HCT116 (cell line): Measurements from ENCODE around the gene TMBIM6.
"Not testable (repeated sequence)": the region's sequence is repeated elsewhere in the genome, so short reads cannot be mapped to it uniquely, and the experiment has no call there.

Source experiments
- POLR2A ChIP-seq: IDR thresholded peaks from 2 replicates; pipeline ENCODE4 v1.7.0; 2011; ENCODE audit warnings: borderline replicate concordance; ENCODE audit not compliant: insufficient read depth, insufficient read length; ENCODE audit errors: extremely low read depth
- TF ChIP-seq, protein P1 (sequence below): IDR thresholded peaks from 2 replicates; pipeline ENCODE4 v1.6.1; 2012

DNA sequence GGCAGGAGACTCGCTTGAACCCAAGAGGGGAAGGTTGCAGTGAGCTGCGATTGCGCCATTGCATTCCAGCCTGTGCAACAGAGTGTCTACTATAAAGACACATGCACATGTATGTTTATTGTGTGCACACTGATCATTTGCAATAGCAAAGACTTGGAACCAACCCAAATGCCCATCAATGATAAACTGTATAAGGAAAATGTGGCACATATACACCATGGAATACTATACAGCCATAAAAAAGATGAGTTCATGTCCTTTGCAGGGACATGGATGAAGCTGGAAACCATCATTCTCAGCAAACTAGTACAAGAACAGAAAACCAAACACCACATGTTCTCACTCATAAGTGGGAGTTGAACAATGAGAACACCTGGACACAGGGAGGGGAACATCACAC, 27.4 kb upstream of the TMBIM6 start:
- TF ChIP-seq POLR2A, result not testable (repeated sequence)
- TF ChIP-seq, protein P1, sequence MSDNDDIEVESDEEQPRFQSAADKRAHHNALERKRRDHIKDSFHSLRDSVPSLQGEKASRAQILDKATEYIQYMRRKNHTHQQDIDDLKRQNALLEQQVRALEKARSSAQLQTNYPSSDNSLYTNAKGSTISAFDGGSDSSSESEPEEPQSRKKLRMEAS, result not testable (repeated sequence)
